IPS-NIHi7 (cell line): ENCODE measurements around the gene SLC1A1.
"Not testable (repeated sequence)": the region's sequence is repeated elsewhere in the genome, so short reads cannot be mapped to it uniquely, and the experiment has no call there.

Source experiments
- DNase-seq: peaks from one replicate; pipeline ENCODE4 v3.0.0; 2012; ENCODE audit warnings: mixed read lengths; ENCODE audit errors: extremely low spot score

Gene SLC1A1

DNA sequence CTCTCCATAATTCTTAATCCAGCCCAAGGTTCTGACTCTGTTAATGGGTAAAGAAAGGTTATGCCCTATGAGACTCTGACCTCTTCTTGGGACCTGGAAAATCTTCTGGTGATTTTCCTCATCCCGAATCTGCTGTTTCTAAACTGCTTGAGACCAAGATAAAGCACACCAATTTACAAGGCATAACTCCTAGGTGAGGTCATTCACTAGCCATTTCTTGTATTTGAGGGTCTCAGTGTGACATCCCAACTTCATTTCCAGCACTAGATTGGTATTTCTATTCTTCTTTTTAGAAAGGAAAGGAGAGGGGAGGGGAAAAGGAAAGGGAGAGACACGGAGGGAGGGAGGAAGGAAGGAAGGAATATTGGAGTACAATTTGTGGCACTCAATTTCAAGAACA is 51.6 kb downstream of the SLC1A1 start:
- DNase-seq, result peak; percentile 45

DNA sequence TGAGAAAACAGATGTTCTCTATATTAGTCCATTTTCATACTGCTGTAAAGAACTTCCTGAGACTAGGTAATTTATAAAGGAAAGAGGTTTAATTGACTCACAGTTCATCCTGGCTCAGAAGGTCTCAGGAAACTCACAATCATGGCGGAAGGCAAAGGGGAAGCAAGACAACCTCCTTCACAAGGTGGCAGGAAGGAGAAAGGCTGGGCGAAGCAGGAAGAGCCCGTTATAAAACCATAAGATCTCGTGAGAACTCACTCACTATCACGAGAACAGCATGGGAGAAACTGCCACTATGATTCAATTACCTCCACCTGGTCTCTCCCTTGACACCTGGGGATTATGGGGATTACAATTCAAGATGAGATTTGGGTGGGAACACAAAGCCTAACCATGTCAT is 54.4 kb downstream of the SLC1A1 start:
- not testable (repeated sequence) for DNase-seq

DNA sequence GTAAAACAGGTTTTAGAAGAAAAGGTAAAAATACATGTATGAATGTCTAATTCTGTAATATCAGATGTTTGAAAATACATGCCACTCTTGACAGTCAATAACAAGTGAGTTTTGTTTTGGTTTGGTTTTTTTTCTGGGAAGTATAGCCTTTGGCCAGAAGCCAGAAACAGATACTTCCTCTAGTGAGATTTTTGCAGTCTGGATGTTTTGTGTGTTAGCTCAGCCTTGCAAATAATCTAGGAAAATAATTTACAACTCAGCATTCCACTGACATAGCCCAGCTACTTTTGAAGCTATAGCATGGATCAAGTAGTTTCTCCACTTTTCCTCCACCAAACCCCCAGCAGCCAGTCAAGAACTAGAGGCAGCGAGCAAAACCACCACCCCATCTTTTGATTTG is 56.7 kb downstream of the SLC1A1 start:
- no peak for DNase-seq

DNA sequence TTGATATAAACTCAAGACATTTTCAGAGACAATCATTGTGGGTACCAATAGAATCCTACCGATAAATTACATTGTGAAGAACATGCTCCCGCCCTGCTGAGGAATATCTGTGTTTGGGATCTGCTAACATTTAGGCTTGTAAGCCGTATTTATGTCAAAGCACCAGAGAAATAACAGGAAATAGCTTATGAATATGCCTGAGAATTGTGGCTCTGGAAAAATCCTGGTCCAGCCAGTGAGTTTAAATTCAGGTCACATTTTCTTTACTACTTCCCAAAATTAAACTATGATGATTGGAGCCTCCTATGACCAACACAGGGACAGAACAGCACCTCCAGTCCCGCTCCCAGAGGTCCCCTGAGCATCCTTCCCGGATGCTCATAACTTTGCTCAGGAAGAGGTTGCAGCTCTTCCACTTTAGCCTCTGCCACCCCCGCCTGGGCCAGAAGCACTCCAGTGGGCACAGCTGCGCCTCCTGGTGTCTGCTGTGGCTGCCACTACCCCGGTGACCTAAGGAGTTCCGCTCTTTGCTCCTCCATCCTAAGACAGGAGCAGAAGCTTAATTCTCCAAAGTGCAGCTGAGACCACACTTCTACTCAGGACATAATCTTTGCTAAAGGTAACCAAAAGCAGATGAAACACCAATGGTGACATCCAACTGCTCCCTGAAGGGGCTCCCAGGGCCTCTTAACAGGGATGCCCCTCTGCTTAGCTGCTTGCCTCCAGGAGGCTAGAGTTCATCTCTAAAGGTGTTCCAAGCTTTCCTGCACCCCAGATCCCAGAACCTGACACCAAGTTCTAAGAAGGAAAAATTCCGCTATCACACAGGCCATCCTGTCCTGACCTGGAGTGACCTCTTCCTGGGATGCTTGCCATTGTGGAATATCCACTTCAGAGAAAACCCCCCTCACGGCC is 58.8 kb downstream of the SLC1A1 start:
- peak; percentile 86 for DNase-seq

DNA sequence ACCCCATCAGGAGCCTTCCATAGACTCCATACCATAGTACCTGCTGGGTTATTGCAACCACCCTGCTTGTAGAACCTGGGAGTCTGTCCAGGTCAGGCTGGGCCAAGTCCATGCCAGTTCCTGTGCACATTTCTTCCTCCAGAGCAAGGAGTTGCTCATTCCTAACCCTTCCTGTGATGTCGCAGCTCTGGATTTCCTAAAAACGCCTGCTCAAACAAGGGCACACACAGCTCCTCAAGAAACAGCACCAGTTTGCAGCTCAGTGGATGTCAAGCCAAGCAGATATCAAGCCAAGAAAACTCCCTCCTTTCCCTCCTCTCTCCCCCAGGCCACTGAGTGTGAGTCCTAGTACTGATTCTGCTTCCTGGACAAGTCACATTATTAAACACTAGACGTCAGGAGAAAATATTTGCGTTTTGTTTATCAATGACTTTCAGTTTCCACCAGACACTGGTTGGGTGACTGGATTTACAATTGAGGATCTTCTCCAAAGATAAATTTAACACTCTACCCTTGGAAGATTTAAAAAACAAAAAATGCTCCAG is 59.6 kb downstream of the SLC1A1 start:
- DNase-seq, result no peak

DNA sequence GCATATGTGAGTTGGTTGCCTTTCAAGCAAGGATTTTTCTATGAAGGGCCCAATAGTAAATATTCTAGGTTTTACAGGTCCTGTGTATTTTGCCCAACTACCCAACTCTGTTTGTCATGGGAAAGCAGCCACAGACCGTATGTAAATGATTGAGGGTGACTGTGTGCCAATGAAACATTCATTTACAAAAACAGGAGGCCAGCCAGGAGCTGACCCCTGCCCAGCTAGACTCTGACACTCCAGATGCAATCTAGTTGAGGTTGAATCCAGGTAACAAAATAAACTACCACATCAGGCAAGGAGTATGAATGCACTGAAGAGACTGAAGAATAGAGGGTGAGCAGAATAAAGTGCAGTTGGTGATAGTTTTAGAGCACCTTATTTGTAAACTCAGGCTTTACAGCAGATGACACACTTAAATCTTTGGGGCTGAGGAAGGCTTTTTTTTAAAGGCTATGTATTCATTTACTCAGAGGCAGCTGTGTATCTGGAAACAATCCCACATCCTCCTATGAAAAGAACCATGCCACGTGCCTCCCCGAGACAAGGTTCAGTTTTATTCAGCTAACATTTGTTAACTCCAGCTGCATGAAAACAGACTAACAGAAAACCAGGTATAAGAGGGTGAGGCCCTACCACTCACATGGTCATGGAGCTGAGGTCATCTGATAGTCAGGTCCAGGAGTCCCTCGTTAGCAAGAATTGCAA is 60.7 kb downstream of the SLC1A1 start:
- no peak for DNase-seq

DNA sequence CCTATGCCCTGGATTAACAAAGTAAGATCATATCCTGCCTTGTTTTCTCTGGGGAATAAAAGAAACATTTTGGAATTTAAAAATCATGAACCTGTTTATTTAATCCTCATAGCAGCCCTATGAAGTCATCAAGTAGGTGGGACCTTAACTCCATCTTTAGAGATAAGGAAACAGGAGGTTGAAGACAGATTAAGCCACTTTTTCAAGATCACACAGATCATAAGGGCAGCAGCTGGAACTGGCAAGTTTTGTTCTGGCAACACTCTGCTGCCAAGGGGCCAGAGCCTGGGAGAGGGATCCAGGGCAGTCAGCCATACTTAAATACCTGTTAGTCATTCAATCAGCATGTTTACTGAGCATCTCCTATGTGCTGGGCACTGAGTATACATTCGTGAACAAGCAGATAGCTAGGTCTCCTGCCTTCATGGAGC is 63.7 kb downstream of the SLC1A1 start:
- no peak for DNase-seq

DNA sequence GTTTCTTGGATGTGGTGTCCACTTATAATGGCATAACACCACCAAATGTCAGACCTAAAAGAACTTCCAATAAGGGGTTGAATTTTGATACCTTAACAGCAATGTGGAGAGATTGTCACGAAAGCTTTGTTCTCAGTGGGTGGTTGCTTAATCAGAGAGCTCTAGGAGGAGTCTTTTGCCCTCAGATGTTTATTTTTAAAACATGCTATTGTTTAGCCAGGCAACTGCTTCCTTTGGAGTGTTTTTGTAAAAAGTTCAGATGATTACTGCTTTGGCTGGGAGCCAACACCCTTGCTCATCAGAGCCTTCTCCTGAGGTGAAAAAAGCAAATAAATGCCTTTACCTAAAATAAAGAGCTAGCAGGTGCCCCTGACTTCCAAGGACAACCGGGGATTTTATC is 65.0 kb downstream of the SLC1A1 start:
- DNase-seq, result no peak

DNA sequence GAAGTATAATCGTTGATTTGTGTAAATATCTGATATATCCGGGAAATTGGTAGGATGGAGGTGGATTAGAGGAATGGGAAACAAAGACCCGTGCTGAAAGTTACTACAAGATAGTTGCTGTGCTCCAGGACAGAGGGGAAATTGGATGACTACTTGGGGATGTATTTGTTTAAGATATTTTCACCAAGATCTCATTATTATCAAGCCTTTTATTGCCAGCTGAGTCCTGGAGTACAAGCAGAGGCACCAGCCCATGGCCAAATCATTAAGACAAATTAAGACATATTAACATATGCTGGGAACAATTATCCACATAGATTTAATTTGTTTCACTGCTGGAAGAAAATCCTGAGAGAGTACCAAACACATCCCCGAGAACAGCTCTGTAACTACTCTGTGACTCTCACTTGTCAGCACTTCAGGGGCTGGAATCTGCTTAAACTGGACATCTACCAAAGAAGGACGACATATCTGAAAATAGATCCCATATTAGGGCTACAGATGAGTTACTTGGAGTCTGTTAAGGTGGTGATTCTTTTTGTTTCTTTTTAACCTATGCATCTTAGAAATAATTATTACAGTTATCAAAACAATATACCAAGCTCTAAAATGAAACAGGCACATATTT is 68.2 kb downstream of the SLC1A1 start:
- no peak for DNase-seq

DNA sequence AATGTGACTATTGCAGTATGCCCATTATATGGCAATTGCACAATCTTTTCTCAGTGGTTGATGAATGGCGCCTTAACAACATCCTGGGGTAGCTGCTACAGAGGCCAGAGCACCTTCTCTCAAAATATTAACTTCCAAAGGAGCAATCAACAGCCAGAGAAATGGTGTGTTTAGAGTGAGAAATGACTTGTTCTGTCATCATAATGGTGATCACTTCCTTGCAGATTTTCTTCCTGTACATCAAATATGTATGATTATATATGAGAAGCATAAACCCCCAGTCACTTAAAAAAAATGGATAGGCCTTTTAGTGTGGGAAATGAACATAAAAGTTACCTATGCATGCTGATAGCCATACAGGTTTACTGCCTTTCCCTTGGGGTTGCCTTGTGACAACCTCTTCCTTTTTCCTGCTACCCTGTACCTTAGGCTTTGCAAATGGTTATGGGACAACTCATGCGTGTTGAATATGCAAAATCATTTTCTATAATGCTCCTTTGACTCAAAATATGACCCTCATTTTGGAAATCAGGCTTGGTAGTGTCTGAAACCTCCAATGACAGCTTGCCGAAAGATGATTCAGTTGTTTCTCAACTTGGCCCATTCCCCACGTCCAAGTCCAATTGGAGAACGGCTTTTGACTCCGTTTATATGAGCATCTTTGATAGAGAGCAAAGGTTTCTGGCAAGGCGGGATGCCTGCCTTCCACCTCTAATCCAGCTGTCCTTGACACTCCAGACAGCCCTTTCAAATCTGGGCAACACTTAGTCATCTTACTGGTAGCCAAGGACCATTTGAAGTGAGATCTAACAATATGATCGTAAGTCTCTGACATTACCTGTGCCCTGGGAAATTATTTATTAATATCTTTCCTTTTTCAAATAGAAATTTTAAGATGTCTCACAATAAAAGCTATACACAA is 69.3 kb downstream of the SLC1A1 start:
- DNase-seq, result no peak

DNA sequence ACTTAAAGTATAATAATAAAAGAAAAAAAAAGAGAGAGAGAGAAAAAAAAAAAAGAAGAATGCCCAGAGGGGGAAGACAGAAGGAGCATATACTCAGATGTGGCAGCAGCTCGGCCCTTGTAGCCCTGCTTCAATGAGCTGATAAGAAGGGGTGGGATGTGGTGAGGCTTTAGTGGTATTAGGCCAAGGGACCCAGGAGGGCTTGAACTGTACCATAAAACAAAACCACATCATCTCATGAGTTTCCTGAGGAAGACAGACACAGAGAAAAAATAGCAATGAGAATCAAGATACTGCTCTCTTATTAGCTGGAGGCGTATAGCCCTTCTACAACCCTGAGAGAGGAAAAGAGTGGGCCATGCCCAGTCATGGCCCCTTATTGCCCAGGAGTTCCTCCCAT is 72.8 kb downstream of the SLC1A1 start:
- DNase-seq, result no peak

DNA sequence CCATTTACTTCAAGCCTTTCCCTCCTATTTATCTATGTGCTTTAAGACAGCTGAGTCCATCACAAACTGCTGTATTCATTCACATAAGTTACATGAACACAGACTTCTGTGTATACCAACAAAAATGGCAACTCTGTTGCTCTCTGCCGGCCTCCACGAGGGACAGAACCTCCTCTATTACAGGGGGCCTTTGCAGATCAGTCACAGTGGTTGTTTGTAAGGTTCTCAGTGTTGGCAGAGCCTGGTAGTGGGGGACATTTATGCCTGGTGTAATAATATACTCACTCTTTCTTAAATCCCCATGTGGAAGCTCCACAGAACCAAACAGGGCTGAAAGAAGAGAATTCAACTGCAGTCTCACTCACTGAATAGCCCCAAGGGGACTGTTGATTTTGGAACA is 76.5 kb downstream of the SLC1A1 start:
- DNase-seq, result no peak

DNA sequence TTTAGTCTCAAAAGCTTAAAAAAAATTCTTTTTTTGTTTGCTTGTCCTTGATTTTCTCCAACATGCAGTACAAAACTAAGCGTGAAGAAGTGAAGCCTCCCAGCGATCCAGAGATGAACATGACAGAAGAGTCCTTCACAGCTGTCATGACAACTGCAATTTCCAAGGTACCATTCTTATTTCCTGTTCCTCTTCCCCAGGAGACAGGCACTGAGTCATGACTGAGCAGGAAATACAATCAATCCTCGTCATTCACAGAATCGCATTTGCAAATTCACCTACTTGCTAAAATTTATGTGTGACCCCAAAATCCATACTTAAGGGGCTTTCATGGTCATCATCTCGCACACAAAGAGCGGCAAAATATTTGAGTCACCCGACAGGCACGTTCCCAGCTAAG is 77.3 kb downstream of the SLC1A1 start:
- no peak for DNase-seq

DNA sequence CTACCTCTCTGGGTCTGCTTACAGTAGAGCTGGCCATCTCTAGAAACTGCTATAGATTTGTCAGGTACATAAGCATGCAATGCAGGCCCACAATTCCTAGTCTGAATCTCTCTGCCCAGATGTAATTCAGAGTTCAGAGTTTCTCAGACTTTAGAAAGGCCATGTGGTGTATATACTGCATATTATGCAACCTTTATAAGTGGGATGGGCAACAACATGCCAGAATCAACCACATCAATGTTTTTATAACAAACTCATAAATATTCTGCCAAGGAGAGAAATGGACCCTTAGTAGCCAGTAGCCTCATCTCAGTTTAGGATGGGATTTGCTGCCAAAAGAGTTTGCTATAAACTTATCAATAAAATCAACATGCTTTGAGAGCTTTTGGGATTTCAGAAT is 78.8 kb downstream of the SLC1A1 start:
- DNase-seq, result no peak

DNA sequence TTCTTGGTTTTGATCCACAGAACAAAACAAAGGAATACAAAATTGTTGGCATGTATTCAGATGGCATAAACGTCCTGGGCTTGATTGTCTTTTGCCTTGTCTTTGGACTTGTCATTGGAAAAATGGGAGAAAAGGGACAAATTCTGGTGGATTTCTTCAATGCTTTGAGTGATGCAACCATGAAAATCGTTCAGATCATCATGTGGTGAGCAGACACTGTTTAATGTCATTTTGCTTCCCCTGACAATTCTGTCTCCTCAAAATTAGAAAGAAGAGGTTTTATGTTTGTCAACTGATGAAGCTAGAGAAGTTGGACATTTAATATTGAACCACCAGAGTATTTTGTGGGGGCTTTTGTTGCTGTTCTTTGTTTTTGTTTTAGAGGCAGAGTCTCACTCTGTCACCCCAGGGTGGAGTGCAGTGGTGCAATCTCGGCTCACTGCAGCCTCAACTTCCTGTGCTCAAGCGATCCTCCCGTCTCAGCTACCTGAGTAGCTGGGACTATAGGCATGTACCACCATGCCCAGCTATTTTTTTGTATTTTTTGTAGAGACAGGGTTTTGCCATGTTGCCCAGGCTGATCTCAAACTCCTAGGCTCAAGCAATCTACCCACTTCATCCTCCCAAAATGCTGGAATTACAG is 82.0 kb downstream of the SLC1A1 start:
- DNase-seq, result no peak

DNA sequence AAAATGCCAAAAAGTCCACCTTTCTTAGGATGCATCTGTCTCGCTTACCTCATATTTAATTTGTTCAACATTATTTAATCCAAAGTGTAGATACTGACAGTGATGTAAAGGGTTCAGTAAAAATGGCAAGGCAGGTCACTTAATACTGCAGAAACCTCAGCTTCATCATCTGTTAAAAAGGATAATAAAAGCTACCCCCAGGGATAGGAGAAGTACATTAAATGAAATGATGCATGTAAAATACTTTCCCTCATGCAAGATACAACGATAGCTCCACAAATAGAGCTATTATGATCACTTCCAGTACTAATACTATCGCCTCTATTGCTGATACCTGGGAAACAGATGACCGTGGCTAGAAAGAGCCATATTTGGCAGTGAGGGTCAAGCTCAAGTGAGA is 82.9 kb downstream of the SLC1A1 start:
- DNase-seq, result no peak

DNA sequence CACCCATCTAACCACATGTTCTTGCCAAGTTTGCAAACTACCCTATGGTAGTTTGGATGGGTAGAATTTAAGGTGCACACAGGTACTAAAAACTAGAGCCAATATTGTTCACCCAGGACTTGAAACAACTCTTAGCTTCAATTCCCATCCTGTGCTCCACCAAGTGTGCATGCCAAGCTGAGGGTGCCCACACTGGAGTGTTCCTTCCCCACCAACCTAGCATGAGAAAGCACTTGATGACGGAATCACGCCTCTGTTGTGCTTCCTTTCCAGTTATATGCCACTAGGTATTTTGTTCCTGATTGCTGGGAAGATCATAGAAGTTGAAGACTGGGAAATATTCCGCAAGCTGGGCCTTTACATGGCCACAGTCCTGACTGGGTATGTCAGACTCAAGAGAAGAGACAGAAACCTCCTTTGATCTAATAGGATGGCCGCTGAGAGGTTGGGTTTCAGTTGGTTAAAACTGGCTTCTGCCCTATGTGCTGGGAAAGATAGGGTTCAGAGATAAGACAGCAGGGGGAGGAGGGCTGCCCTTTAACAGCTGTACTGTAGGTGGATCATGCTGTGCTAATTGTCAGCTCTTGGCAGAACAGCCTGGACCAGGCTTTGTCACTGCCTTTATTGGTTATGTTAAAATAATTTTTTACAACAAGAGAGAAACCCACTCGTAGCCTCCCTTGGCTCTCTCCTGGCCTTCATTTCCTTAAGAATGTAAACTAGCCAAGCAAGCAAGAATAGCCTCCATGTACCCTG is 83.5 kb downstream of the SLC1A1 start:
- DNase-seq, result no peak

DNA sequence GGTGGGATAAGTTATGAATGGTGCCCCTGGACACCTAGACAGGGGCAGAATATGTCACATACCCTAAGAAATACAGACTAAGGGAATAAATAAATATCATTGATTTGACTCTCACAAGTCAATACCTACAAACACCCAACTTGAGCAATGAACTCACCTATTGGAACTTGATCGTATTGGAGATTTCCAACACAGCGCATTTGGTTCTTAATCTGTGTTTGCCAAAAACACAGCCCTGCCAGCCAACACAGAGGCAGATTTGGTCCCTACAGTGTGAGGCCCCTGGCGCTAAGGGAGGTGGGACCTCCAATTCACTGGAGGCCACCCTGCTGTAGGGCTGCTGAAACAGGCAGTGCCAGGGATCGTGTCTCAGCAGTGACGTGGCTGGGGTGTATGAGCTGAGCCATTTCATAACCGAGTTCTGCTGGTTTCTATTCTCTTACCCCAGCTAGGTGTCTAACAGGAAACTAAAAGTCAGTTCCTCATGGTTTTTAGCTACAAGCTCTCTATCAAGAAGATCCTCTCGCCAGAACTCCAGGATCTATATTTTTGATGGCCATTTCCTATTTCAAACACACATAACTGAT is 84.5 kb downstream of the SLC1A1 start:
- no peak for DNase-seq

DNA sequence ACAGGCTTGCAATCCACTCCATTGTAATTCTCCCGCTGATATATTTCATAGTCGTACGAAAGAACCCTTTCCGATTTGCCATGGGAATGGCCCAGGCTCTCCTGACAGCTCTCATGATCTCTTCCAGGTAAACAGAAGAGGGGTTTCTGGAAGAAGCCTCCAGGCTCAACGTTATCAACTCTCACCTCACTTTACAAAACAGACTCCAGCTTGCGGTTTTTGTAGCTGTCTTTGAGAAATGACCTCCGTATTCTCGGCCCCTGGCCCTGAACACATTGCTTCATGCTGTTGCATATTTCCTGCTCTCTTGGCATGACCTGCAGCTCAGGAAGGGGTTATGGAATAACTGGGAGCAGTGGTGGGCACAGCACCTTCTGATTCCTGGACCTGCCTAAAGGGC is 85.7 kb downstream of the SLC1A1 start:
- DNase-seq, result no peak

DNA sequence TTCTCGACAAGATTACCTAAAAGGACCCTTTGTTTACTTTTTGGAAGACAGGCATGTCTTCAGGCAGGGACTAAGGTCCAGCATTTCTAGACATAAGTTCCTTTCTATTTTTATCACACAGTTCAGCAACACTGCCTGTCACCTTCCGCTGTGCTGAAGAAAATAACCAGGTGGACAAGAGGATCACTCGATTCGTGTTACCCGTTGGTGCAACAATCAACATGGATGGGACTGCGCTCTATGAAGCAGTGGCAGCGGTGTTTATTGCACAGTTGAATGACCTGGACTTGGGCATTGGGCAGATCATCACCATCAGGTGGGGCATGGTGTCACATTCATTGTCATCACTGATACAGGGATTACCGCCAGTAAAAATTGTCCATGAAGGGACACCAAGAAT is 86.2 kb downstream of the SLC1A1 start:
- no peak for DNase-seq
